ENCODE data around the gene KLHDC8B.

The KLHDC8B gene

DNA sequence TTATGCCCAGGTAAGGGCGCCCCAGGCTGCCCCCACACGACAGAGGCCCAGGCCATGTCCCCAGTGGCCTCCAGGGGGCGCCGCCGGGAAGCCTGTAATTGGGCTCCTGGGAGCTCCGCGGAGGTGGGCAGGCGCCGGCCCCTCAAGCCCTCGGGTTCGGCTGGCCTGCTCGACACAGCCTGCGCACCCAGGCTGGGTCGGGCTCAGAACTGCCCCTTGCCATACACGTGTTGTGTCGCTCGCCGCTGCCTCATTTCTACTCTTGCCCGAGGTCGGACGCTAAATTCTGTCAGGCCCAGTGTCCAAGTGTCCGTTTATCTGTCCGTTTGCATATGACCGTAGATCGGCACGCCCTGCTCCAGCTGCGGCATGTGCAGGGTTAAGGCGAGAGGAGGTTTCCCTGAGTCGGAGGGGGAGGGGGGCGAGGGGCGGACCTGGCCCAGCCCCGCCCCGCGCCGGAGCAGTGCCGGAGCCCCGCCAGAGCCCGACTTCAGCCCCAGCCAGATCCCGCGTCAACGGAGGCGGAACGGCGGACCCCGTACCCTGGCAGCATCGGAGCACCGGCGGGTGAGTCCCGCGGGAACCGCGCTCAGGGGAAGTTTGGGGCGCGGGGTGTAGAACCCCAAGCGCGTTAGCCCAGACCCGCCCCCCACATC is at the start of gene KLHDC8B:
Gene KLHDC8B, plus strand, starts transcription at position 480 of the 656 bp plus-strand sequence. CDS start 1,172 bp downstream, outside the sequence.
- DNase-seq (ENCODE audit: low spot score) = peak; percentile 97

GRCh38 chr3:49122022-49122421 is 49.4 kb upstream of the KLHDC8B start:
- DNase-seq (ENCODE audit: low spot score) = no peak

GRCh38 chr3:49122451-49122850 is 48.9 kb upstream of the KLHDC8B start:
- DNase-seq (ENCODE audit: low spot score) = no peak

GRCh38 chr3:49122886-49123545 is 48.4 kb upstream of the KLHDC8B start:
- DNase-seq (ENCODE audit: low spot score) = no peak

- no peak for DNase-seq (ENCODE audit: low spot score)
Observed at GRCh38 chr3:49123687-49124086, 47.7 kb upstream of the KLHDC8B start.

GRCh38 chr3:49124203-49124602 is 47.2 kb upstream of the KLHDC8B start:
- DNase-seq (ENCODE audit: low spot score) = no peak

DNA sequence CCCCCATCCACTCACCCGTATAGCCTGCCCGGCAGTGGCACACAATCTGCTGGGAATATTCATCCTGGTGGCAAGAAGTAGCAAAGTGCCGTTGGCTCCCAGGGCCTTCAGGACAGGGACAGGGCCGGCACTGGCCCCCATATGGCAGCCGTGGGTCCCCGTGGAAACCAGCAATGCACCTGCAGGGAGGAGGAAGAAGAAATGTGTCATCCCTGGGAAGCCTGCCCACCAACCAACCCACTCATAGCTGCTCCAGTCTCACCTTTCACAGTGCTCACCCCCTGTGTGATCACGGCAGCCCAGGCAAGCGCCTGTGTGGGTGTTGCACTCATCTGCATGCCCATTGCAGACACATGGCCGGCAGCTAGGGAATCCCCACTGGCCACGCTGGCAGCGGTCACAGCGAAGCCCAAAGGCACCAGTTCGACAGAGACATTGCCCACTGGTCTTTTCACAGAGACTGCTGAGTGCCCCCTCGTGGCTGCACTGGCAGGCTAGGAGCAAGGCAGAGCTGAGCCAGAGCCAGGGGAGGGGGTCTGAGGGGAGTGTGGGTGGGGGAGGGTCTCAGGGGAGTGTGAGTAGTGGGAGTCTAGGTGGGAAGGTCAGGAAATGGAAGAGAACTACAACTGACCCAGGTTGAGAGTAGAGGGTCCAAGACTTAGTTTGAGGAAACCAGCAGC is 46.3 kb upstream of the KLHDC8B start:
- DNase-seq (ENCODE audit: low spot score) = no peak

DNA sequence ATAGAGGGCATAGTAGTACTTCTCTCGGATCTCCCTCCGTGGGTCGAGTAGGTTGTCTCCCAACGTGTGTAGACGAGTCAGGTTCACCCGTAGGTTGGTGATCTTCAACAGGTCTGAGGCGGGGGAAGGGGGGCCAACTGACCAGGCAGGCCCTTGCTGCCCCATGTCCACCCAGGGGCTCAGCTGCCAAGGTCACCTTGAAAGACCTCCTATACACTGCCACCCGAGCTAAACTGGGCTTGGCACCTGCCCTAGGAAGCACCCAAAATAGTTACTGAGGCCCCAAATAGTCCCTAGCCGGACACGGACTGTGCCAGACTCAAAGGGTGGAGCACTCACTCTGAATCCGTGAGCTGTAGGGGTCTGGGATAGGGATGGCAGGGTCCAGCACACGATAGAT is 40.4 kb upstream of the KLHDC8B start:
- no peak for DNase-seq (ENCODE audit: low spot score)

- no peak for DNase-seq (ENCODE audit: low spot score)
Observed at GRCh38 chr3:49131576-49131975, 39.8 kb upstream of the KLHDC8B start.

GRCh38 chr3:49132073-49132436 is 39.3 kb upstream of the KLHDC8B start:
- no peak for DNase-seq (ENCODE audit: low spot score)

DNA sequence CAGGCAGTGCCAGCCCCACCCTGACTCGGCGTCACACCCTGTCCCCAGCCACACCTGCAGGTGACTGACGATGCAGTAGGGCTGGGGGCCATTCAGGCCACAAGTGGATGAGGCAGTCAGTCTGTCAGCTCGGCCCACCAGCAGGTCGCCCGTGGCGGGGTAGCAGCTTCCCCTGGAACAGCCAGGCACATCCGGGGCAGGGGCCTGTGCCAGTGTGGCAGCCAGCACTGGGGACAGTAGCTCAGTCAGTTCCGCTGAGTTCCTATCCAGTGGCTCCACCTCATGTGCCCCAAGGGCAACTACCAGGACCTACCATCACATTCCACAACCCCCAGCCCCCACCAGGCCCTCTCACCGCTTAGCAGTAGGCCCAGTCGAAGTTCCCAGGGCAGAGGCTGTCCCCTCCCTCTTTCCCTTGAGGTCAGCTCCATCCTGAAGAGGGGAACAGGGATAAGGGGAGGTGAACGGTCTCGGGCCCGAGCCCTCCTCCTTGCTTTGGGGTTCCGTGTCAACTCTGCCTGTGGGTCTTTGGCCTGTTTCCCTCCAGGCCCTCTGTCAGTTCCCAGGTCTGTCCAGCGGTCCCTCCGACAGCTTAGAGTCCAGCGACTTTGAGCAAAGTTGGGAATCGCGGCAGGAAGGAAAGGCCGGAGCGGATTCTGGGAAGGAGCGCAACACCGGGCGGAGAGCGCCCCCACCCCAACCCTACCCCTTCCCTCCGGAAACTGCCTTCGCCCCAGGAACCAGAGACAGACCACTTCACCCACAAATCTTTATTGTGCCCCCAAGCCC is 38.8 kb upstream of the KLHDC8B start, which contains the start of gene LAMB2:
Gene LAMB2, minus strand, starts transcription at position 614 of the 789 bp plus-strand sequence. Its CDS starts 183 bp downstream, at position 431.
- peak; percentile 90 for DNase-seq (ENCODE audit: low spot score)

- DNase-seq (ENCODE audit: low spot score) = peak; percentile 96
Observed at GRCh38 chr3:49133226-49133951, 38.0 kb upstream of the KLHDC8B start.

DNA sequence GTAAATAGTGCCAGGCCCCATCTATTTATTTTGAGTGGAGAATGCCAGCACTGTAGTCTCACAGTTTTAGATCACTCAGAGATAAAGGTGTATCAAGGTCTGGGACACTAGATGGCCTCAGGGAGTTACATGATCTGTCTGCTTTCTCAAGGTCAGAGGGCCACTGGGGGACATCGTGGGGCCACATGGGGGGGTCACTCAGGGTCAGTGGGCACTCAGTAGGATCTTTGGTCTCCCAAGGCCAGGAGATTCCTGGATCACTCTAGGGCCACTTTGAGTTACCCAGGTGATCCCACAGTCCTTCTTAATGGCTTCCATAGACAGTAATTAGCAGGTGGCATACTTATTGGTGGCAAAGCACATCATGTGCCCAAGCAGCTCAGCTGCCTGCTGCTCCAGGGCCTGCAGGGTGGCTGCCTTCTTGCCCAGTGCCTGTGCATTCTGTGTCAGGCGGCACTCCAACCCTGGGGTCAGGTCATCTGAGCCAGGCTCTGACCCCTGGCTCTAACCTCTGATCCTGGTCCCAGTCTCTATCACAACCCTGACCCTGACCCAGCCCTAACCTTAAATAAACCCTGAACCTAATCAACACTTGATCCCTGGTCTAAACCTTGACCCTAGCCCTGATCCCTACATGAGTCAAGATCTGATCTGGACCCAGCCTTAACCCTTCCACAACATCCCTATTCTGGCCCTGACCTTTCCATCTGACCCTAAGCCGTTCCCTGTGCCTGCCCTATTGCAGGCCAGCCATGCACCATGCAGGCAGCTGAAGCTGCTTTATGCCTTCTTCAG is 36.7 kb upstream of the KLHDC8B start:
- no peak for DNase-seq (ENCODE audit: low spot score)

DNA sequence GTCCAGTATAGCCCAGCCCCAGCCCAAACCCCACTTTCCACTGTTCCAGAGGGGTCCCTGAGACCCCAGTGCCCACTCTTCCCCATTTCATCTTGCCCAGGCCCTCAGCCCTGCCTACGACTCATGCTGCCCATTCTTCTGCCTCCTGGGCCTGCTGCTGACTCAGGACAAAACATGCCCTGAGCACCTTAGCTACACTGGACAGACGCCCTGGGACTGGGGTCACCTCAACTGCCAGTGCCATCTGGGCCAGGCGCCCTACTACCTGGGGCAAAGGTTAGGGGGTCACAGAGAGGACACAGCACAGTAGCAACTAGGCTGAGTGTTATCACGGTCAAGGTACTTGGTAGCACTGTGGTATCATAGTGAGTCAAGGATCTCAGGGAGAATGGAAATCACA is 35.9 kb upstream of the KLHDC8B start:
- DNase-seq (ENCODE audit: low spot score) = no peak

- no peak for DNase-seq (ENCODE audit: low spot score)
Observed at GRCh38 chr3:49140080-49140479, 31.3 kb upstream of the KLHDC8B start.

- no peak for DNase-seq (ENCODE audit: low spot score)
Observed at GRCh38 chr3:49148159-49148558, 23.2 kb upstream of the KLHDC8B start.

DNA sequence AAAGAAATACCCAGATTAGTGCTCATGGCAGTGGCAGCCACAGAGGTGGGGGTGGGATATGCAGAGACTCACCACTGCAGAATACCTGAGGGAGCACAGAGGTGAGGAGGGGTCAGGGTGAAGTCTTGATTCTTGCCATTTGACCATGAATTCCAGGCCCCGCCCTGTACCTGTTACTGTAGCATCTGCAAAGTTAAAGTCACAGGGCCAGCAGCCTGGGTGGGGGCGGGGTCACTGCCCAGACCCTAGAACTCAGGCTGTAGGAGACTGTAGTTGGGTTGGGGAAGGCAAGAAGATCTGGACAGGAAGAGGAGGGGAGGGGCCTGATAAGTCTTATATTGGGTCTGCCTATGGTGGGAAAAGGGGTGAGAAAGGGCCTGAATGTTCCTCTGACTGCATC is 19.8 kb upstream of the KLHDC8B start:
- DNase-seq (ENCODE audit: low spot score) = no peak

DNA sequence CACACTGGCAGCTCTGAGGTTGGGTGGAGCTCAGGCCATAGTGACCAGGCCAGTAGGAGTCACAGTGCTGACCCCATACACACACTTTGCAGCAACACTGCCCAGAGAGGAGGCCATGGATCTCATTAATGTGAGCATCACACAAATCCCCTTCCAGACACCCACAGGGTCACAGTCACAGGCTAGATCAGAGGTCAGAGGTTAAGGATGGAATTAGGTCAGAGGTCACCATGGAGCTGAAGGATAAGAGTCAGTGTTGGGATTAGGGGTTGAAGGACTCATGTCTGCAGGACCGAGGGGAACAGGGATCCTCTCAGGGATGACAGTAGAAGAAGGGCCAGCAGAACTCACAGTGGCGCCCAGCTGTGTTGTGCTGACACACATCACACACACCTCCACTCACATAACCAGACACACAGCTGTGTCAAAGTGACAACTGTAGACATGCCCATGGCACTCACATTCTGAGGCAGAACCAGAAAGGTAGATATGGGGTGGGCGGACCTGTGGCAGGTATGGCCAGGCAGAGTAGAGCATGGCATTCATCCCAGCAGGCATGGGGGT is 18.0 kb upstream of the KLHDC8B start:
- no peak for DNase-seq (ENCODE audit: low spot score)

- DNase-seq (ENCODE audit: low spot score) = no peak
Observed at GRCh38 chr3:49157289-49157688, 14.1 kb upstream of the KLHDC8B start.

GRCh38 chr3:49158103-49158709 is 13.2 kb upstream of the KLHDC8B start:
- DNase-seq (ENCODE audit: low spot score) = peak; percentile 74
